ENCODE results near the gene ZNF280B. TPM values are rescaled to one million over a fixed set of nuclear protein-coding genes. Genes with fewer than 3 reads are reported as not detected.

ZNF280B gene
- total RNA-seq, 1 experiment from 2014 or later, result 3.9 TPM

- Mint-ChIP-seq H3K27me3 (ENCODE audit: insufficient read depth, unreplicated experiment) (peaks cover 2% of the 10 kb centered on the region), H3K36me3 (ENCODE audit: insufficient read depth, unreplicated experiment) (no peaks in the 10 kb centered on the region), H3K4me3 (ENCODE audit: unreplicated experiment) (no peak overlapping the region), H3K9me3 (ENCODE audit: unreplicated experiment) (peaks cover 17% of the 10 kb centered on the region), H3K27ac (ENCODE audit: unreplicated experiment) (no peak overlapping the region), H3K4me1 (ENCODE audit: low read depth, unreplicated experiment) (peaks cover 7% of the 10 kb centered on the region)
- Histone ChIP-seq H3K9me3 (peaks cover 25% of the 10 kb centered on the region), H3K36me3 (ENCODE audit: control insufficient read depth, insufficient read depth, low read length) (no peaks in the 10 kb centered on the region), H3K4me3 (ENCODE audit: low read depth, low read length) (no peak overlapping the region), H3K4me1 (no peaks in the 10 kb centered on the region), H3K27me3 (replicated peaks; ENCODE audit: control insufficient read depth, insufficient read depth, low read length) (no peaks in the 10 kb centered on the region)
- ChIA-PET CTCF (no interaction called here), POLR2A (no interaction called here)
- BruUV-seq (replicated peaks), result no TSS peak
- no peak for DNase-seq
- TF ChIP-seq, protein P1, sequence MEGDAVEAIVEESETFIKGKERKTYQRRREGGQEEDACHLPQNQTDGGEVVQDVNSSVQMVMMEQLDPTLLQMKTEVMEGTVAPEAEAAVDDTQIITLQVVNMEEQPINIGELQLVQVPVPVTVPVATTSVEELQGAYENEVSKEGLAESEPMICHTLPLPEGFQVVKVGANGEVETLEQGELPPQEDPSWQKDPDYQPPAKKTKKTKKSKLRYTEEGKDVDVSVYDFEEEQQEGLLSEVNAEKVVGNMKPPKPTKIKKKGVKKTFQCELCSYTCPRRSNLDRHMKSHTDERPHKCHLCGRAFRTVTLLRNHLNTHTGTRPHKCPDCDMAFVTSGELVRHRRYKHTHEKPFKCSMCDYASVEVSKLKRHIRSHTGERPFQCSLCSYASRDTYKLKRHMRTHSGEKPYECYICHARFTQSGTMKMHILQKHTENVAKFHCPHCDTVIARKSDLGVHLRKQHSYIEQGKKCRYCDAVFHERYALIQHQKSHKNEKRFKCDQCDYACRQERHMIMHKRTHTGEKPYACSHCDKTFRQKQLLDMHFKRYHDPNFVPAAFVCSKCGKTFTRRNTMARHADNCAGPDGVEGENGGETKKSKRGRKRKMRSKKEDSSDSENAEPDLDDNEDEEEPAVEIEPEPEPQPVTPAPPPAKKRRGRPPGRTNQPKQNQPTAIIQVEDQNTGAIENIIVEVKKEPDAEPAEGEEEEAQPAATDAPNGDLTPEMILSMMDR (IDR thresholded peaks at IDR 0.05; ENCODE audit: insufficient read depth in 1 of 2, low read depth in 1 of 2, low read length in 1 of 2, severe bottlenecking in 1 of 2, unreplicated experiment in 1 of 2), result peak; percentile 7 to 42
- intact Hi-C loops (cut with micrococcal nuclease; ENCODE audit: unreplicated experiment), result loop anchor here (5.0 to 10.0 kb wide), 2 partner anchors 92 to 264 kb away; no protein-coding TSS in a partner anchor
Measured at GRCh38 chr22:22460635-22461034, 47.9 kb downstream of the ZNF280B start.

GRCh38 chr22:22460060-22460459 lies 48.5 kb downstream of the ZNF280B start:
- H3K4me1 Mint-ChIP-seq (ENCODE audit: low read depth, unreplicated experiment), result peaks cover 7% of the 10 kb centered on the region
- no peak overlapping the region for H3K4me3 ChIP-seq (ENCODE audit: low read depth, low read length)
- ChIA-PET CTCF (no interaction called here), POLR2A (no interaction called here)
- H3K27ac Mint-ChIP-seq (ENCODE audit: unreplicated experiment), result no peak overlapping the region
- peaks cover 4% of the 10 kb centered on the region for H3K27me3 Mint-ChIP-seq (ENCODE audit: insufficient read depth, unreplicated experiment)
- no peaks in the 10 kb centered on the region for H3K36me3 ChIP-seq (ENCODE audit: control insufficient read depth, insufficient read depth, low read length)
- no peak for DNase-seq
- H3K4me1 ChIP-seq, result no peaks in the 10 kb centered on the region
- peaks cover 22% of the 10 kb centered on the region for H3K9me3 Mint-ChIP-seq (ENCODE audit: unreplicated experiment)
- peaks cover 25% of the 10 kb centered on the region for H3K9me3 ChIP-seq
- no peaks in the 10 kb centered on the region for H3K36me3 Mint-ChIP-seq (ENCODE audit: insufficient read depth, unreplicated experiment)
- intact Hi-C loops (cut with micrococcal nuclease; ENCODE audit: unreplicated experiment), result loop anchor here (5.0 to 10.0 kb wide), 2 partner anchors 92 to 265 kb away; no protein-coding TSS in a partner anchor
- BruUV-seq (replicated peaks), result no TSS peak
- H3K27me3 ChIP-seq (replicated peaks; ENCODE audit: control insufficient read depth, insufficient read depth, low read length), result no peaks in the 10 kb centered on the region
- TF ChIP-seq, protein P1 (IDR thresholded peaks at IDR 0.05; ENCODE audit: insufficient read depth in 1 of 2, low read depth in 1 of 2, low read length in 1 of 2, severe bottlenecking in 1 of 2, unreplicated experiment in 1 of 2), result no peak
- no peak overlapping the region for H3K4me3 Mint-ChIP-seq (ENCODE audit: unreplicated experiment)

GRCh38 chr22:22458896-22459588 lies 49.5 kb downstream of the ZNF280B start:
- peaks cover 2% of the 10 kb centered on the region for H3K4me1 Mint-ChIP-seq (ENCODE audit: low read depth, unreplicated experiment)
- peaks cover 5% of the 10 kb centered on the region for H3K27me3 Mint-ChIP-seq (ENCODE audit: insufficient read depth, unreplicated experiment)
- H3K36me3 ChIP-seq (ENCODE audit: control insufficient read depth, insufficient read depth, low read length), result no peaks in the 10 kb centered on the region
- no TSS peak for BruUV-seq (replicated peaks)
- no peak overlapping the region for H3K4me3 ChIP-seq (ENCODE audit: low read depth, low read length)
- no peaks in the 10 kb centered on the region for H3K27me3 ChIP-seq (replicated peaks; ENCODE audit: control insufficient read depth, insufficient read depth, low read length)
- intact Hi-C loops (cut with micrococcal nuclease; ENCODE audit: unreplicated experiment), result no loop called here
- no peaks in the 10 kb centered on the region for H3K36me3 Mint-ChIP-seq (ENCODE audit: insufficient read depth, unreplicated experiment)
- H3K9me3 ChIP-seq, result peaks cover 25% of the 10 kb centered on the region
- ChIA-PET CTCF (interaction anchor here (0.9 kb wide), 1 partner anchor 36 kb away, joined by 3 read pairs; no protein-coding TSS in a partner anchor), POLR2A (no interaction called here)
- no peak overlapping the region for H3K27ac Mint-ChIP-seq (ENCODE audit: unreplicated experiment)
- peaks cover 28% of the 10 kb centered on the region for H3K9me3 Mint-ChIP-seq (ENCODE audit: unreplicated experiment)
- H3K4me3 Mint-ChIP-seq (ENCODE audit: unreplicated experiment), result no peak overlapping the region
- no peaks in the 10 kb centered on the region for H3K4me1 ChIP-seq
- no peak for DNase-seq
- TF ChIP-seq, protein P1 (IDR thresholded peaks at IDR 0.05; ENCODE audit: insufficient read depth in 1 of 2, low read depth in 1 of 2, low read length in 1 of 2, severe bottlenecking in 1 of 2, unreplicated experiment in 1 of 2), result no peak

Measured in Caco-2 (cell line).